Glutamatergic neuron (in vitro differentiated cells): ENCODE measurements around the gene CARHSP1. TPM values are rescaled to one million over a fixed set of nuclear protein-coding genes. Genes with fewer than 3 reads are reported as not detected.
"Not testable (repeated sequence)": the region's sequence is repeated elsewhere in the genome, so short reads cannot be mapped to it uniquely, and the experiment has no call there.

ENCODE experiments used
- DNase-seq: peaks from one replicate; pipeline ENCODE4 v3.0.0; 2022
- H3K27ac Mint-ChIP-seq: one replicate; pipeline ENCODE4 v1.8.0; 2020; ENCODE audit warnings: mild to moderate bottlenecking, mixed read lengths, inconsistent platforms; ENCODE audit not compliant: unreplicated experiment
- H3K27me3 Mint-ChIP-seq: one replicate; pipeline ENCODE4 v1.8.0; 2020; ENCODE audit warnings: mild to moderate bottlenecking, moderate library complexity, mixed read lengths, inconsistent platforms; ENCODE audit not compliant: unreplicated experiment
- H3K36me3 Mint-ChIP-seq: one replicate; pipeline ENCODE4 v1.8.0; 2020; ENCODE audit warnings: mild to moderate bottlenecking, mixed read lengths, inconsistent platforms; ENCODE audit not compliant: unreplicated experiment
- H3K4me1 Mint-ChIP-seq: one replicate; pipeline ENCODE4 v1.8.0; 2020; ENCODE audit warnings: mild to moderate bottlenecking, low read depth, mixed read lengths, inconsistent platforms; ENCODE audit not compliant: unreplicated experiment
- H3K4me3 Mint-ChIP-seq: one replicate; pipeline ENCODE4 v1.8.0; 2020; ENCODE audit warnings: mild to moderate bottlenecking, mixed read lengths, inconsistent platforms; ENCODE audit not compliant: unreplicated experiment
- H3K9me3 Mint-ChIP-seq: one replicate; pipeline ENCODE4 v1.8.0; 2020; ENCODE audit warnings: mild to moderate bottlenecking, moderate library complexity, mixed read lengths, inconsistent platforms; ENCODE audit not compliant: unreplicated experiment
- CTCF ChIP-seq: fragments of 200-600 bp; sonication (generic); IDR thresholded peaks from one replicate; pipeline ENCODE4 v1.5.0; 2021; ENCODE audit not compliant: partially characterized antibody, unreplicated experiment
- long read RNA-seq: library from polyadenylated mRNA; unstranded; transcript quantifications from one replicate; pipeline ENCODE4 v2.0.0, GENCODE V29; 2020; ENCODE audit not compliant: unreplicated experiment
- total RNA-seq: library from RNA; stranded (reverse); fragmentation: NEBNext Ultra II Directional; extraction: Animal tissue kit (Norgen Biotek cat#: 25700); gene quantifications from one replicate; pipeline ENCODE4 v1.2.1, GENCODE V29; 2021; ENCODE audit not compliant: unreplicated experiment

The CARHSP1 gene
- total RNA-seq, result 180 TPM
- long read RNA-seq, transcript CARHSP1-201 (4 exons, 746 nt), result major isoform, 45 of 52 reads
- long read RNA-seq, partial matches to known transcripts, result 1 of 52 reads
- long read RNA-seq, other reads (novel, unspliced or antisense), result 6 of 52 reads

- Mint-ChIP-seq H3K4me3 (peak within 1 kb of the TSS; percentile 98), H3K36me3 (no peaks in the 10 kb centered on the region), H3K27me3 (peaks cover 22% of the 10 kb centered on the region), H3K27ac (peak within 1 kb of the TSS; percentile 95), H3K9me3 (peaks cover 12% of the 10 kb centered on the region), H3K4me1 (peaks cover 20% of the 10 kb centered on the region)
- peak; percentile 83 for DNase-seq
- TF ChIP-seq CTCF, result no peak
These were observed at the start of gene CARHSP1 for GRCh38 chr16:8868416-8869211. CARHSP1 (minus strand) TSS chr16:8869006; CDS start chr16:8859328, 9,678 bp downstream.

- not testable (repeated sequence) for H3K4me1 Mint-ChIP-seq, H3K36me3 Mint-ChIP-seq, H3K27ac Mint-ChIP-seq, H3K4me3 Mint-ChIP-seq, DNase-seq, H3K9me3 Mint-ChIP-seq, H3K27me3 Mint-ChIP-seq
These were observed 48.5 kb upstream of the CARHSP1 start for GRCh38 chr16:8917336-8917735.

GRCh38 chr16:8916541-8917225, 47.9 kb upstream of the CARHSP1 start:
- TF ChIP-seq CTCF, result no peak
- H3K27ac Mint-ChIP-seq, result no peak overlapping the region
- DNase-seq, result no peak
- H3K4me3 Mint-ChIP-seq, result no peak overlapping the region
- peaks cover 2% of the 10 kb centered on the region for H3K4me1 Mint-ChIP-seq
- peaks cover 10% of the 10 kb centered on the region for H3K9me3 Mint-ChIP-seq
- no peaks in the 10 kb centered on the region for H3K36me3 Mint-ChIP-seq
- H3K27me3 Mint-ChIP-seq, result peaks cover 6% of the 10 kb centered on the region

- H3K9me3 Mint-ChIP-seq, result peaks cover 11% of the 10 kb centered on the region
- no peak for DNase-seq
- peaks cover 6% of the 10 kb centered on the region for H3K27me3 Mint-ChIP-seq
- H3K4me3 Mint-ChIP-seq, result no peak overlapping the region
- no peak overlapping the region for H3K27ac Mint-ChIP-seq
- no peak for TF ChIP-seq CTCF
- no peaks in the 10 kb centered on the region for H3K36me3 Mint-ChIP-seq
- H3K4me1 Mint-ChIP-seq, result peaks cover 2% of the 10 kb centered on the region
These were observed 47.0 kb upstream of the CARHSP1 start for GRCh38 chr16:8915722-8916301.

GRCh38 chr16:8914098-8914497, 45.3 kb upstream of the CARHSP1 start:
- Mint-ChIP-seq H3K36me3 (no peaks in the 10 kb centered on the region), H3K27me3 (peaks cover 6% of the 10 kb centered on the region), H3K4me1 (peaks cover 3% of the 10 kb centered on the region), H3K9me3 (peaks cover 10% of the 10 kb centered on the region), H3K4me3 (no peak overlapping the region), H3K27ac (peak overlapping the region; percentile 69)
- no peak for DNase-seq
- no peak for TF ChIP-seq CTCF
